Measurements from ENCODE around the gene IQCE.
"Not testable (repeated sequence)": the region's sequence is repeated elsewhere in the genome, so short reads cannot be mapped to it uniquely, and the experiment has no call there.

Gene IQCE

DNA sequence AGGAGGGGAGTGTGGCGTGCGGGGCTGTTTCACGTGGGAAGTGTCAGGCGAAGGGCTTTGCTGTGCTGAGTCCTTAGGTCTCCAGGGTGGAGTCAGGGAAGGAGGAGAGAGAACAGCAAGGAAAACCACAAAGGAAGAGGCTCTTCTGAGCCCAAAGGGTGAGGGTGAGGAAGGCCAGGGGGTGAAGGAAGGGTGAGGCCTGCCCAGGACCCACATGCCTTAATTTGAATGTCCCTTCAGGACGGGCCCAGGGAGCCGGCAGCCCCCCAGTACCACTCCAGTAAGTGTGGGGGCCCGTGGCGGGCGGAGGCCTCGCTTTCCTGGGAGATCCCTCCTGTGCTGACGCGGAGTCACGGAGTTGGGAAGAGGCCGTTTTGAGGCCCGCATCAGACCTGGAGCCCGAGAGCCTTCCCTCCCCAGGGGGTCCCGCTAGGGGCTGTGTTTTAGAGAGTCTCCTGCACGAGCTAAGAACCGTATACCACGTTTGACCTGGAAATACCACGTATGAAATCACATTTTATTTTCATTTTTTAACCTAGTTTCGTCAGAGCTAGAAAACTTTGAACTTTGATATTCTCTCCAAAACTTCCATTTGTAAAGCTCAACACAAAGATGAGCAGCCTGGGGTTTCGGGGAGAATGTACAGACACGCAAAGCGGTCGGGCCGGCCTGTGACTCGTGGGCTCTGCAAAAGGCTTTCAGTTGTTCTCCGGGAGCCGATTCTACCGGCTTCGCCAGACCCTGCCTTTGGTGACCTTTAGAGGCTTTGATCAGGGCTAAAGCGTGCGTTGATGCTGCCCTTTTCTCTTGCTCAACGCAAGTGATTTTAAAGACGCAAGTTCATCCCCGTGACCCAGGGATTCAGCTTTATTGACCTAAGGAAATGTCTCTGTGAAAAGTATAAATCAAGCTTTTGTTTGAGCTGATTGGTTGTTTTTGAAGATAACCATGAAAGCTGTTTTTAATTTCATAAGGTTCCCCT is 49.4 kb downstream of the IQCE start:
- TF ChIP-seq, protein P1, sequence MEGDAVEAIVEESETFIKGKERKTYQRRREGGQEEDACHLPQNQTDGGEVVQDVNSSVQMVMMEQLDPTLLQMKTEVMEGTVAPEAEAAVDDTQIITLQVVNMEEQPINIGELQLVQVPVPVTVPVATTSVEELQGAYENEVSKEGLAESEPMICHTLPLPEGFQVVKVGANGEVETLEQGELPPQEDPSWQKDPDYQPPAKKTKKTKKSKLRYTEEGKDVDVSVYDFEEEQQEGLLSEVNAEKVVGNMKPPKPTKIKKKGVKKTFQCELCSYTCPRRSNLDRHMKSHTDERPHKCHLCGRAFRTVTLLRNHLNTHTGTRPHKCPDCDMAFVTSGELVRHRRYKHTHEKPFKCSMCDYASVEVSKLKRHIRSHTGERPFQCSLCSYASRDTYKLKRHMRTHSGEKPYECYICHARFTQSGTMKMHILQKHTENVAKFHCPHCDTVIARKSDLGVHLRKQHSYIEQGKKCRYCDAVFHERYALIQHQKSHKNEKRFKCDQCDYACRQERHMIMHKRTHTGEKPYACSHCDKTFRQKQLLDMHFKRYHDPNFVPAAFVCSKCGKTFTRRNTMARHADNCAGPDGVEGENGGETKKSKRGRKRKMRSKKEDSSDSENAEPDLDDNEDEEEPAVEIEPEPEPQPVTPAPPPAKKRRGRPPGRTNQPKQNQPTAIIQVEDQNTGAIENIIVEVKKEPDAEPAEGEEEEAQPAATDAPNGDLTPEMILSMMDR (conservative IDR thresholded peaks at IDR 0.05; ENCODE audit: low read depth), result no peak
- DNase-seq (ENCODE audit: low spot score), result no peak
- CTCF ChIA-PET, result no interaction called here
- no peak overlapping the region; the same call in 1 of the 2 replicates for H3K27ac ChIP-seq
- POLR2A ChIA-PET (ENCODE audit: low non-redundant PET), result interaction anchor here (0.6 kb wide), 1 partner anchor 61 kb away, joined by 3 read pairs; no protein-coding TSS in a partner anchor

- CTCF ChIA-PET, result interaction anchor here (0.6 kb wide), 3 partner anchors 62 to 1212 kb away, joined by 3 to 4 read pairs (median 4); no protein-coding TSS in a partner anchor
- POLR2A ChIA-PET (ENCODE audit: low non-redundant PET), result interaction anchor here (0.6 kb wide), 1 partner anchor 60 kb away, joined by 3 read pairs; no protein-coding TSS in a partner anchor
- no peak overlapping the region for H3K27ac ChIP-seq
- TF ChIP-seq, protein P1 (conservative IDR thresholded peaks at IDR 0.05; ENCODE audit: low read depth), result 0 out of 2 replicates have a peak, but pooled peaks have one; percentile 13
- DNase-seq (ENCODE audit: low spot score), result no peak
Observed at GRCh38 chr7:2608921-2609411, 50.2 kb downstream of the IQCE start.

DNA sequence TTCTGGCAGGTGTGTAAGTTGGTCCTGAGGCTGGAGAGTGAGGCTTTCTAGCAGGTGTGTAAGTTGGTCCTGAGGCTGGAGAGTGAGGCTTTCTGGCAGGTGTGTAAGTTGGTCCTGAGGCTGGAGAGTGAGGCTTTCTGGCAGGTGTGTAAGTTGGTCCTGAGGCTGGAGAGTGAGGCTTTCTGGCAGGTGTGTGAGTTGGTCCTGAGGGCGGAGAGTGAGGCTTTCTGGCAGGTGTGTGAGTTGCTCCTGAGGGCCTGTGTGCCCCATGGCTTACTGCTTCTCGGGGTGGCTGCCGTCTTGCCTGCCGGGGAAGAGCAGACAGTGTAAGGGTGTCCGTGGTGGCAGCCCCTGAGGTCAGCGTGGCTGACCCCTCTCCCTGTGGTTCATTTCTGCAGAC is 50.9 kb downstream of the IQCE start:
- CTCF ChIA-PET, result interaction anchor here (0.6 kb wide), 2 partner anchors 61 to 66 kb away, joined by 3 to 4 read pairs; no protein-coding TSS in a partner anchor
- H3K27ac ChIP-seq; POLR2A ChIA-PET (ENCODE audit: low non-redundant PET); DNase-seq (ENCODE audit: low spot score): not testable (repeated sequence)

- H3K27ac ChIP-seq, result no peak overlapping the region
- ChIA-PET POLR2A (ENCODE audit: low non-redundant PET) (no interaction called here), CTCF (no interaction called here)
- TF ChIP-seq, protein P1 (conservative IDR thresholded peaks at IDR 0.05; ENCODE audit: low read depth), result no peak
- no peak for DNase-seq (ENCODE audit: low spot score)
Observed at GRCh38 chr7:2610466-2610865, 51.7 kb downstream of the IQCE start.

- ChIA-PET POLR2A (ENCODE audit: low non-redundant PET) (no interaction called here), CTCF (no interaction called here)
- DNase-seq (ENCODE audit: low spot score), result no peak
- TF ChIP-seq, protein P1 (conservative IDR thresholded peaks at IDR 0.05; ENCODE audit: low read depth), result no peak
- no peak overlapping the region for H3K27ac ChIP-seq
Observed at GRCh38 chr7:2610898-2611297, 52.1 kb downstream of the IQCE start.

DNA sequence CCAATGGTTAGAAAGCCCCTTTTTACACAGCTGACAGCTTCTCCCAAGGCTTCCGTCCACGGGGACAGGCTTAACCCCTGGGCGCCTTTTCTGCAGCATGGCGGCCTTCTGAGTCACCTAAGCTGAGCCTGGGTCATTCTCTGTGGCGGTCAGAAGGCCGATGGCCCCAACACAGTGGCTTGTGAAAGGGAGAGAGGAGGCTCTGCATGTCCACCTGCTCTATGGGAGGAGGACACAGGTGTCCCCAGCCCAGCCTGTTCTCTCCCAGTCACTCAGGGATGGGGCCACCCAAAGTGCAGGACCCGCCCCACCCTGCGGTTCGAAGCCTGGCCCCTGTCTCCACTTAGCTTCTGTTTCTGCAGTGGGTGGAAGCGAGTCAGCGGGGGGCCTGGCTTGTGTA is 52.6 kb downstream of the IQCE start:
- ChIA-PET CTCF (interaction anchor here (0.6 kb wide), 1 partner anchor 936 kb away, joined by 4 read pairs; no protein-coding TSS in a partner anchor), POLR2A (ENCODE audit: low non-redundant PET) (no interaction called here)
- no peak overlapping the region for H3K27ac ChIP-seq
- no peak for DNase-seq (ENCODE audit: low spot score)
- TF ChIP-seq, protein P1 (conservative IDR thresholded peaks at IDR 0.05; ENCODE audit: low read depth), result no peak
